Measurements from ENCODE around the gene DIP2C. TPM values are rescaled to one million over a fixed set of nuclear protein-coding genes. Genes with fewer than 3 reads are reported as not detected.
A peak's percentile ranks its signal among the peaks of the same experiment; 100 is the strongest.

The DIP2C gene
- total RNA-seq, 2 donors from 2014 or later, result 13.0 to 13.7 TPM

DNA sequence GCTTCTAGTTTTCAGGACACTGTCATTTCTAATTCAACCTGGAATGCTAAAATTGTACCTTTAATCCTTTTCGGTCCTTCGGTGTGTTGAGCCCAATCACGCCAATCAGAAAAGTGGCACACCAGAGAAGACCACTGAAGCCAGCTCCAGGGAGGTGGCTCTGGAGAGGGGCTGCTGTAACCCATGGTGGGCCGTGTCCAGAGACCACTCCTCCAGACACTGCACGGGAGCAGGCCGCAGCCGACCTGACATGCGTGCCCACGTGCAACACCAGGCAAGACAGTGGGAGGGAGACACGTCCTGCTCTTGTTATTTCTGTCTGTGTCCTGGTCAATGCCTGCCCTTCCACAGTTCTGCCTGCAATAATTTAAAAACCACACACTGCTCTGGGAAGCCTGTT lies 308.1 kb downstream of the DIP2C start:
- no peaks in the 10 kb centered on the region for H3K4me1 ChIP-seq (ENCODE audit: control insufficient read depth, insufficient read depth, low read length)
- no peaks in the 10 kb centered on the region for H3K27me3 ChIP-seq (ENCODE audit: control insufficient read depth, insufficient read depth, low read length, poor library complexity, severe bottlenecking)
- no peak overlapping the region for H3K4me3 ChIP-seq (ENCODE audit: low read length)
- no peak overlapping the region for H3K9ac ChIP-seq (ENCODE audit: extremely low read depth, low read length, poor library complexity, severe bottlenecking)
- H3K36me3 Mint-ChIP-seq (ENCODE audit: low read depth), result peaks cover 34% of the 10 kb centered on the region
- no peak for DNase-seq
- no peak overlapping the region for H3K27ac ChIP-seq (ENCODE audit: low read depth, low read length)
- TF ChIP-seq, protein P1, sequence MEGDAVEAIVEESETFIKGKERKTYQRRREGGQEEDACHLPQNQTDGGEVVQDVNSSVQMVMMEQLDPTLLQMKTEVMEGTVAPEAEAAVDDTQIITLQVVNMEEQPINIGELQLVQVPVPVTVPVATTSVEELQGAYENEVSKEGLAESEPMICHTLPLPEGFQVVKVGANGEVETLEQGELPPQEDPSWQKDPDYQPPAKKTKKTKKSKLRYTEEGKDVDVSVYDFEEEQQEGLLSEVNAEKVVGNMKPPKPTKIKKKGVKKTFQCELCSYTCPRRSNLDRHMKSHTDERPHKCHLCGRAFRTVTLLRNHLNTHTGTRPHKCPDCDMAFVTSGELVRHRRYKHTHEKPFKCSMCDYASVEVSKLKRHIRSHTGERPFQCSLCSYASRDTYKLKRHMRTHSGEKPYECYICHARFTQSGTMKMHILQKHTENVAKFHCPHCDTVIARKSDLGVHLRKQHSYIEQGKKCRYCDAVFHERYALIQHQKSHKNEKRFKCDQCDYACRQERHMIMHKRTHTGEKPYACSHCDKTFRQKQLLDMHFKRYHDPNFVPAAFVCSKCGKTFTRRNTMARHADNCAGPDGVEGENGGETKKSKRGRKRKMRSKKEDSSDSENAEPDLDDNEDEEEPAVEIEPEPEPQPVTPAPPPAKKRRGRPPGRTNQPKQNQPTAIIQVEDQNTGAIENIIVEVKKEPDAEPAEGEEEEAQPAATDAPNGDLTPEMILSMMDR (conservative IDR thresholded peaks at IDR 0.05), result no peak
- H3K36me3 ChIP-seq (ENCODE audit: control insufficient read depth, insufficient read depth, low read length), result peaks cover 48% of the 10 kb centered on the region
- no peaks in the 10 kb centered on the region for H3K4me1 Mint-ChIP-seq
- 94 to 95% methylated on average over 6 to 10 of the region's 10 CpGs for WGBS, 2 experiments (ENCODE audit: insufficient coverage in 1 of 2, insufficient read length in 1 of 2)
- no peak overlapping the region for H3K4me3 Mint-ChIP-seq
- H3K27me3 Mint-ChIP-seq (ENCODE audit: insufficient read depth), result no peaks in the 10 kb centered on the region
- H3K27ac Mint-ChIP-seq, result peak overlapping the region; percentile 7
- no peaks in the 10 kb centered on the region for H3K9me3 ChIP-seq (ENCODE audit: control insufficient read depth, low read length)
- H3K9me3 Mint-ChIP-seq, result no peaks in the 10 kb centered on the region

DNA sequence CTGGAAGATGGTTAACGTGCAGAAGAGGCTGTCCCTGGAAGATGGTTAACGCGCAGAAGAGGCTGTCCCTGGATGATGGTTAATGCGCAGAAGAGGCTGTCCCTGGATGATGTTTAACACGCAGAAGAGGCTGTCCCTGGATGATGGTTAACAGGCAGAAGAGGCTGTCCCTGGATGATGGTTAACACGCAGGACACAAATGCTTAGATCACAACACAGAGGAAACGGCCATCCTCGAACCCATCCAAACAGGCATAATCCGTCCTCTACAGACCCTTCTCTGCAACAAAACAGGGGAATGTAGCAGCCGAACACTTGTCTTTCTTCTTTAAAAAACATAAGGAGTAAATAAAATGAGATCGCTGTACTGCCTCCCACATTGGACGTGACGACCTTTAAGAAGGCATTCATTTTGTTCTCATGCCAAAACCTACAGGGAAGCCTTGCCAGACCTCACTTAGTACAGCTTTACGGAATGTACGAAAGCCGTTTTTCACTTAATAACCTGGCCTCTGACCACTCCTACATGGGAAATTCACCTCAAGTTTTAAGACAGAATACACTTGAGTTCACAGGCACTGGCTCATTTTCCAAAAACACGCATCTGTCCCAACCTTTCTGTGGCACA lies 309.0 kb downstream of the DIP2C start:
- H3K27ac Mint-ChIP-seq, result no peak overlapping the region
- no peak overlapping the region for H3K4me3 ChIP-seq (ENCODE audit: low read length)
- H3K4me3 Mint-ChIP-seq, result no peak overlapping the region

DNA sequence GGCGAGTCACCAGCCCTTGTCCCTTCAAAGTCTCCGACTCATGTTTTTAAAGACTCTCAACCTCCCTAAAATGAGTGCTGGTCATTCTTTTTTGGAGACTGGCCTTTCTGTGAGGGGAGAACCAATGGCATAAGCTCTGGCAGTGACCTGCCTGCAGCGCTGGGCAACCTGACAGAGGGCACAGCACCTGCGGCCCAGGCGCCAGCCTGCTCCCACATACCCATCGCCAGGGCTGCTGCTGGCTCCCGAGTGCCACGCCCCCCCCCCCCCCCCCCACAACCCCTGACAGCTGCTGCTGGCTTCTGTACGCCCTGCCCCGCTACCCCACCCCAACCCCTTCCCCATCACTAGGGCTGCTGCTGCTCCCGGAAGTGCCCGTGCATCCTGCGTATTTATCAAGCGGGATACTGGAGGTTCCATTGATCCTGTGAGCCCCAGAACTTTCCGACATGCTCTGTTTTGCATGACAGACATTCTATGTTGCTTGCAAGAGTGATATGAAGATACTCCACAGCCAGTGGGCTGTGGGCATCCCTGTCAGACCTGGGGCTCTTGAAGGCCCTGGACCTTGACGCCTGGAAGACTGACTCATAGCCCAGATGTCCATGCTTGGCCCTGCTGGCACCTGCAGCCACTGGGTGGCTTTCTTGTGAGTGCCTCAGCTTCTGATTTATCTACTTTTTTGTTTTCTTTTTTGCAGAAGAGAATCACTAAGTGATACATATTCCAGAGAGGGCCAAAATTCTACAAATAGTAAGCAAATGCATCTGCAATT lies 310.4 kb downstream of the DIP2C start:
- H3K36me3 ChIP-seq (ENCODE audit: control insufficient read depth, insufficient read depth, low read length), result peaks cover 60% of the 10 kb centered on the region
- no peak overlapping the region for H3K4me3 ChIP-seq (ENCODE audit: low read length)
- no peaks in the 10 kb centered on the region for H3K27me3 ChIP-seq (ENCODE audit: control insufficient read depth, insufficient read depth, low read length, poor library complexity, severe bottlenecking)
- H3K4me1 ChIP-seq (ENCODE audit: control insufficient read depth, insufficient read depth, low read length), result no peaks in the 10 kb centered on the region
- 93 to 100% methylated on average over 6 to 16 of the region's 16 CpGs for WGBS, 2 experiments (ENCODE audit: insufficient coverage in 1 of 2, insufficient read length in 1 of 2)
- no peak overlapping the region for H3K9ac ChIP-seq (ENCODE audit: extremely low read depth, low read length, poor library complexity, severe bottlenecking)
- H3K27me3 Mint-ChIP-seq (ENCODE audit: insufficient read depth), result no peaks in the 10 kb centered on the region
- peaks cover 4% of the 10 kb centered on the region for H3K9me3 Mint-ChIP-seq
- no peak for DNase-seq
- no peak overlapping the region for H3K27ac ChIP-seq (ENCODE audit: low read depth, low read length)
- H3K4me3 Mint-ChIP-seq, result no peak overlapping the region
- H3K9me3 ChIP-seq (ENCODE audit: control insufficient read depth, low read length), result peaks cover 14% of the 10 kb centered on the region
- peaks cover 46% of the 10 kb centered on the region for H3K36me3 Mint-ChIP-seq (ENCODE audit: low read depth)
- H3K4me1 Mint-ChIP-seq, result no peaks in the 10 kb centered on the region
- TF ChIP-seq, protein P1 (conservative IDR thresholded peaks at IDR 0.05), result no peak
- no peak overlapping the region for H3K27ac Mint-ChIP-seq

More for the DNA sequence above, 309.0 kb downstream of the DIP2C start:
- Histone ChIP-seq H3K27me3 (ENCODE audit: control insufficient read depth, insufficient read depth, low read length, poor library complexity, severe bottlenecking) (no peaks in the 10 kb centered on the region), H3K36me3 (ENCODE audit: control insufficient read depth, insufficient read depth, low read length) (peaks cover 53% of the 10 kb centered on the region), H3K27ac (ENCODE audit: low read depth, low read length) (no peak overlapping the region), H3K9ac (ENCODE audit: extremely low read depth, low read length, poor library complexity, severe bottlenecking) (no peak overlapping the region), H3K4me1 (ENCODE audit: control insufficient read depth, insufficient read depth, low read length) (no peaks in the 10 kb centered on the region), H3K9me3 (ENCODE audit: control insufficient read depth, low read length) (peaks cover 3% of the 10 kb centered on the region)
- H3K36me3 Mint-ChIP-seq (ENCODE audit: low read depth), result peaks cover 33% of the 10 kb centered on the region
- DNase-seq, result no peak
- TF ChIP-seq, protein P1 (conservative IDR thresholded peaks at IDR 0.05), result no peak
- H3K9me3 Mint-ChIP-seq, result peaks cover under 1% of the 10 kb centered on the region
- H3K27me3 Mint-ChIP-seq (ENCODE audit: insufficient read depth), result no peaks in the 10 kb centered on the region
- WGBS, 2 experiments (ENCODE audit: insufficient coverage in 1 of 2, insufficient read length in 1 of 2), result 92 to 97% methylated on average over 15 to 17 of the region's 17 CpGs
- no peaks in the 10 kb centered on the region for H3K4me1 Mint-ChIP-seq
